Measurements from ENCODE around the gene FKBP7.
A peak's percentile ranks its signal among the peaks of the same experiment; 100 is the strongest.
"Not testable (repeated sequence)": the region's sequence is repeated elsewhere in the genome, so short reads cannot be mapped to it uniquely, and the experiment has no call there.

The FKBP7 gene

GRCh38 chr2:178491612-178492011 is 13.2 kb upstream of the FKBP7 start:
- no peak for DNase-seq (ENCODE audit: low read depth in 2 of 3, low spot score in 2 of 3)

- DNase-seq (ENCODE audit: low read depth in 2 of 3, low spot score in 2 of 3): no peak
These were observed 7.0 kb upstream of the FKBP7 start for GRCh38 chr2:178485356-178485755.

- no peak for DNase-seq (ENCODE audit: low read depth in 2 of 3, low spot score in 2 of 3)
These were observed 6.0 kb upstream of the FKBP7 start for GRCh38 chr2:178484245-178485041.

- no peak for DNase-seq (ENCODE audit: low read depth in 2 of 3, low spot score in 2 of 3)
These were observed 4.0 kb upstream of the FKBP7 start for GRCh38 chr2:178482437-178482836.

- DNase-seq (ENCODE audit: low read depth in 2 of 3, low spot score in 2 of 3): peak; percentile 49 to 67 (median 63)
These were observed 2.1 kb upstream of the FKBP7 start, which contains the start of gene PLEKHA3 for GRCh38 chr2:178480227-178481181. Gene PLEKHA3, plus strand, starts transcription at chr2:178480457. Its CDS starts 413 bp downstream, at chr2:178480870.

GRCh38 chr2:178479758-178480226 is 1.4 kb upstream of the FKBP7 start:
- no peak for DNase-seq (ENCODE audit: low read depth in 2 of 3, low spot score in 2 of 3)

- DNase-seq (ENCODE audit: low read depth in 2 of 3, low spot score in 2 of 3): no peak
These were observed 846 bp upstream of the FKBP7 start for GRCh38 chr2:178479275-178479616.

GRCh38 chr2:178478130-178478438 is 316 bp downstream of the FKBP7 start:
- DNase-seq (ENCODE audit: low read depth in 2 of 3, low spot score in 2 of 3): peak in 1 of 3 experiments; percentile 5

GRCh38 chr2:178477443-178478129 is 814 bp downstream of the FKBP7 start:
- no peak for DNase-seq (ENCODE audit: low read depth in 2 of 3, low spot score in 2 of 3)

GRCh38 chr2:178476477-178476876 is 1.9 kb downstream of the FKBP7 start:
- no peak for DNase-seq (ENCODE audit: low read depth in 2 of 3, low spot score in 2 of 3)

- no peak for DNase-seq (ENCODE audit: low read depth in 2 of 3, low spot score in 2 of 3)
These were observed 3.8 kb downstream of the FKBP7 start for GRCh38 chr2:178474560-178474959.

- no peak for DNase-seq (ENCODE audit: low read depth in 2 of 3, low spot score in 2 of 3)
These were observed 4.5 kb downstream of the FKBP7 start for GRCh38 chr2:178473931-178474330.

GRCh38 chr2:178473373-178473772 is 5.0 kb downstream of the FKBP7 start:
- DNase-seq (ENCODE audit: low read depth in 2 of 3, low spot score in 2 of 3): no peak

- DNase-seq (ENCODE audit: low read depth in 2 of 3, low spot score in 2 of 3): not testable (repeated sequence)
These were observed 7.1 kb downstream of the FKBP7 start for GRCh38 chr2:178471313-178471712.

- DNase-seq (ENCODE audit: low read depth in 2 of 3, low spot score in 2 of 3): no peak
These were observed 9.1 kb downstream of the FKBP7 start for GRCh38 chr2:178469219-178469849.

GRCh38 chr2:178457390-178457886 is 21.0 kb downstream of the FKBP7 start:
- no peak for DNase-seq (ENCODE audit: low read depth in 2 of 3, low spot score in 2 of 3)

- no peak for DNase-seq (ENCODE audit: low read depth in 2 of 3, low spot score in 2 of 3)
These were observed 22.5 kb downstream of the FKBP7 start for GRCh38 chr2:178455947-178456346.

- no peak for DNase-seq (ENCODE audit: low read depth in 2 of 3, low spot score in 2 of 3)
These were observed 25.5 kb downstream of the FKBP7 start for GRCh38 chr2:178452870-178453269.

GRCh38 chr2:178452334-178452733 is 26.1 kb downstream of the FKBP7 start:
- DNase-seq (ENCODE audit: low read depth in 2 of 3, low spot score in 2 of 3): no peak

- peak; percentile 82 to 93 (median 91) for DNase-seq (ENCODE audit: low read depth in 2 of 3, low spot score in 2 of 3)
These were observed 27.4 kb downstream of the FKBP7 start, which contains the start of the genes PJVK and PRKRA for GRCh38 chr2:178450774-178451525. Gene PJVK, plus strand, starts transcription at chr2:178451378. Its CDS starts 2,032 bp downstream, at chr2:178453410. Gene PRKRA, minus strand, starts transcription at chr2:178451175. Its CDS starts 145 bp downstream, at chr2:178451030.
